COLO829 (cell line): ENCODE measurements around the gene SEL1L3.
A peak's percentile ranks its signal among the peaks of the same experiment; 100 is the strongest.
"Not testable (repeated sequence)": the region's sequence is repeated elsewhere in the genome, so short reads cannot be mapped to it uniquely, and the experiment has no call there.

Experiments used
- DNase-seq: peaks from one replicate; pipeline ENCODE4 v3.0.0; 2012; ENCODE audit warnings: low spot score

SEL1L3 gene

GRCh38 chr4:25862411-25863346, at the start of gene SEL1L3:
TSS of gene SEL1L3 (minus strand) at chr4:25862988. CDS start at chr4:25862836, 152 bp downstream.
- no peak for DNase-seq

GRCh38 chr4:25911356-25911755, 48.6 kb upstream of the SEL1L3 start:
- no peak for DNase-seq

- DNase-seq, result peak; percentile 79
Observed at GRCh38 chr4:25908491-25908901, 45.7 kb upstream of the SEL1L3 start.

DNA sequence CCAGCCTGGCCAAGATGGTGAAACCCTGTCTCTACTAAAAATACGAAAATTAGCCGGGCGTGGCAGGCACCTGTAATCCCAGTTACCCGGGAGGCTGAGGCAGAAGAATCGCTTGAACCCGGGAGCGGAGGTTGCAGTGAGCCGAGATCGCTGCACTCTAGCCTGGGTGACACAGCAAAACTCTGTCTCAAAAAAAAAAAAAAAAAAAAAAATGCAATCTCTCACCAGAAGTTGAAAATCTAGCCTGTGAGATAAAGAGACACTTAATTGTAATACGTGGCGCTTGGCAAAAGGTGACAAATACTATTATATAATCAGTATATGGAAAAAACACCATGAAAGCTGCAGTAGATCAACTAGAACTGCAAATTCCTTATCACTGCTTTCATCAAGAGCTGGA, 43.3 kb upstream of the SEL1L3 start:
- not testable (repeated sequence) for DNase-seq

DNA sequence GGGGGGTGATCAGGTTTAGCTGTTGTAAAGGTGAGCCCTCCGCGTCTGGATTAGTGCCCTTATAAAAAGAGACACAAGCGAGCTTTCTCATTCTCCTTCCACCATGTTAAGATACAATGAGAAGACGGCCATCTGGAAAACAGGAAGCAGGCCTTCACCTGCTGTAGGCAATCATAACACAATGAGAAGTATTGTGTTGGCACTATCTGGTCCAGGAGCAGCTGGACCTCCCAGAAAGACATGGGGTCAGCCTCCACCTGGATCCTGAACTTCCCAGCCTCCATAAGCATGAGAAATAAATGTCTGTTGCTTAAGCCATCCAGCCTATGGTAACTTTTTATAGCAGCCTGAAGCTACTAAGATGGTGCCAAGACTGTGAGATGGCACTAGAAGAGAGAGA, 42.6 kb upstream of the SEL1L3 start:
- DNase-seq, result no peak

GRCh38 chr4:25904748-25905082, 41.9 kb upstream of the SEL1L3 start:
- DNase-seq, result no peak

GRCh38 chr4:25903900-25904747, 41.3 kb upstream of the SEL1L3 start:
- no peak for DNase-seq

DNA sequence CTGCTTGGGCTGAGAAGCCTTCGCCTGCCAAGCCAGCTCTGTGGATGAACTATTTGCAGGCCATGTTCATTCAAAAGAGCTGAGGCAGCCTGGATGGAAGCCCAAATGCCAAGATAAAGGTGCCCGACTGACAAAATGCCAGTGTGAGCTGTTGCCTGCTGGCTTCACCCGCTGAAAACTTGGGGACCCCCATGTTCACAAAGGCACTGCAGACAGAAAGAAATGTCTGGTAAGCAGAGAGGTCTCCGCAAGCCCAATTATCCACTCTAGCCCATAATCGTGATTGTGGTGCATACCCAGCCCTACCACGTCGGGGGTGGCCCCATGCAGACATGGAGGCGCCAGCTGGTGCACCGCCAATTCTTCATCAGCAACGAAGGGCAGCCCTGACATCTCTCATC, 38.2 kb upstream of the SEL1L3 start:
- no peak for DNase-seq

GRCh38 chr4:25900310-25900709, 37.5 kb upstream of the SEL1L3 start:
- no peak for DNase-seq

- DNase-seq, result no peak
Observed at GRCh38 chr4:25896776-25897539, 34.2 kb upstream of the SEL1L3 start.

GRCh38 chr4:25892796-25893195, 30.0 kb upstream of the SEL1L3 start:
- DNase-seq, result no peak

- DNase-seq, result no peak
Observed at GRCh38 chr4:25890571-25891485, 28.0 kb upstream of the SEL1L3 start.

GRCh38 chr4:25889589-25890503, 27.1 kb upstream of the SEL1L3 start:
- DNase-seq, result no peak

DNA sequence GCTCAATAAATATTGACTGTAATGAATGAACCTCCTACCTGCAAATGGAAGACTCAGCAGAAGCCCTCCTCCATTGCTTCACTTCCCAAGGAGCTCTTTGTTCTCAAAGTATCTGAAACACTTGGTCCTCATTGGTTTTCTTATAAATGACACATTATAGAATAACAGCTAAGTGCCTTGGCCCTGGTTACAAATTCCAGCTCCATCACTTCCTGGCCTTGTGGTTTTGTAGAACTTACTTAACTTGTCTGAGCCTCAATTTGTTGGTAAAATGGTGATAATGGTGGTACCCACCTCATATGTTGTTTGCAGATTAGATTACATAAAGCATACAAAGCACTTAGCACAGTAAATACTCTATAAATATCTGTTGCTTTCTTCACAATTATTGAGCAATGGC, 26.0 kb upstream of the SEL1L3 start:
- DNase-seq, result no peak

DNA sequence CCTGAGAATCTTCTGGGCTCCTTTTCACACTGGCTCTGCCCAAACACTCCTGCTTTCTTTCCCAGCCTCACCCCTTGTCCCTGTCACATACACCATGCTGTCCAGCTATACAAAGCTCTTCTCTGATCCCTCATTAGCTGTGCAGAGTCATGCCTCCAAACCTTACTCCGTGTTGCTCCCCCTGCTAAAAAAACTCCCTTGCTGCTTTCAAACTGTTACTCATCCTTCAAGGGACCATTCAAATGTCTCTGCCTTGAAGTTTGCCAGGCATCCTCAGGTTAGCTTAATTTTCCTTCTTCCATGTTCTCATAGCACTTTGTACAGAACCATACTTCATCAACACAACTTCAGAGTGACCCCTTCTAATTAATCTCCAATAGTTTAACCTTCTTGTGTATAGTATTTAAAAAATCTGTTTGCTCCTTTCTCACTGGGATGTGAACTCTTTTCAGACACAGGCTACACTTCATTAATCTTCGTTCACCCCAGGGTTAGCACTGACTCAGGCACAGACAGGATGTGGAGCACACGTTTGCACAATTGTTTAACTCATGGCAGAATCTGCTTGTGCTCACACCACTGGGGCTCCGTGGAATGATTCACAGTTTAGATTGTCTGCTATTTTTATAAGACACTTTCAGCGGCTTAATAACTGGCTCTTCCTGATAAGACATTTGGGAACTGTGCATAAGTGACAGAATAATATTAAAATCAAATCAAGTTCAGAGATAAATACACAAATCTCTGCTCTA, 21.4 kb upstream of the SEL1L3 start:
- no peak for DNase-seq

DNA sequence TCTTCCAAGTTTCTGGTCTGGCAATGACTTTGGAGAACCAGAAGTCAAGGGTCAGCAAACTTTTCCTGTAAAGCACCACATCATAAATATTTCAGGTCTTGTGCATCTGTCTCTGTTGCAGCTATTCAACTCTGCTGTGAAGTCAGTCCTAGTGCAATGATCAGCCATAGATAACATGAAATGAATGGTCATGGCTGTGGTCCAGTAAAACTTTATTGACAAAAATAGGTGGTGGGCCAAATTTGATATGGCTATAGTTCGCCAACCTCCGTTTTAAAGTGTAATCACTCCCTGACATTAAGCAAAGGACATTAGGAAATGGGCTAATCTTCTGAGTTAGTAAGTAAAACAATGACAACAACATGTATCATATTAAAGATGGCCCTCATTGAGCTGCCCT, 20.8 kb upstream of the SEL1L3 start:
- DNase-seq, result no peak

- no peak for DNase-seq
Observed at GRCh38 chr4:25882226-25882625, 19.4 kb upstream of the SEL1L3 start.

DNA sequence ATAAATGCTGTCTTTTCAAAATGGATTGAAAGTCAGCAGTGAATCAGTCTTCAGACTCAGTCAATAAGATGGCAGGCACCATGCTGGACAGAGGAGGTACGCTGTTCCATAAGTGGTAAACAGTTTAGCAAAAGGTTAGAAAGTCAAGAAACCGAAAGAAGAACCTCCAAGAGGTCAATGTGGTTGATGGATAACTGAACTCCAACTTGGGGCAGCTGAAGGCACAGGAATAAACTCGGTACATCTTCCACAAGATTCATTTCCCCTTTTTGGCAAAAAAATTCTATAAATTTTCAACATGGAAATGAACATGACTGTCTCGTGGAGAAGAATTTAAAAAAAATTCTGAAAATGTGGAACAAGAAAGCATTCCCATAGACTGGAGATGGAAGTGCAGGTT, 18.4 kb upstream of the SEL1L3 start:
- DNase-seq, result no peak

DNA sequence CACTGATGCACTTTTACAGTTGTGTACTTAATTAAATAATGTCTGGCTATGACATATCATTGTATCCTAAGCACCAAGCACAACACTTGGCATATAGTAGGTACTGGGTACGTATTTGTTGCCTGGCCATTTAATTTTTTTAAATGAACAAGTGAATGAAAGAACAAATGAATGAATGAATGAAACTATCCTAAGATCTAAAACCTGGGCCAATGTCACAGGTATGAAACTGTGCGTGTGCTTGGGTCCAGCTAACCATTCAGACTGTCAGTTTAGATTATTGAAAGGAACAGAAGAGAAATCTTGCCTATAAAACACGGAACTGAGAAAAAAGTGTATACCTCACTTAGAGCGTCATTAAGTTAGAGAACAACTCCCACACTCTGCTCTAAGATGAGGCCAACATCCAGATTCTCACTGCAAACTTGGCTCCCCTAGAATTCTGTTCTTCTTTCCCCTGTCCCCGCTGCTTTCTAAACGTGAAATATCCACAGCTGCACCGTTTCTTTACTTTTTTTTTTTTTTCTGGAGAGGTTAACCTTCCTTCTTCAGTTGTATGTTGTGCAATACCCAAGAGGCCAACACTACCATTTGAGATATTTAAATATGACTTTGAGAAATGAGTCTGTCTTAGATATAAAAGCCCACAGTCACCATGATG, 17.3 kb upstream of the SEL1L3 start:
- DNase-seq, result no peak
